OCI-LY3 (cell line): ENCODE measurements around the gene LPP.

ENCODE experiments used
- EZH2phosphoT487 ChIP-seq: fragments of 200-600 bp; shearing (Covaris generic); IDR thresholded peaks from 2 replicates; pipeline ENCODE4 v1.6.1; 2018; ENCODE audit warnings: antibody characterized with exemption, mixed run types, low read depth
- TF ChIP-seq, protein P1 (sequence below): fragments of 200-600, 300-600 bp; sonication (generic); IDR thresholded peaks from 2 replicates; pipeline ENCODE4 v1.5.1; 2014; ENCODE audit warnings: antibody characterized with exemption, low read length, low read depth

DNA sequence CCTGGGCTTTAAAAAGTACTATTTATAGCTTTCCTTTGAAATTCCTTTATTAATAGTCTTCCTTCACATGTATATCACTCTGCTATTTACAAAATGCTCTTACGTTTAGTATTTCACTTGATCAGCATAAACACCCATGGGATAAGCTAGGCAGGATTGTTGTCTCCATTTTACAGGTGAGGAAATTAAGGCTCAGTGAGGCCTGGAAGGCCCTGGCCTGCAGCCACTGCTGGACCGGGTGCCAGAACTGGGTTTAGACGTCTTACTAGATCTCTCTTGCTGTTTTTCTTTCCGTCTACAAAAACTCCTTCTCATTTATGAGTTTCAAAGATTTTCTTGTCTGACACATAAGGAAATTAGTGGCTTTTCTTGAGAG is 236.4 kb downstream of the LPP start:
- TF ChIP-seq, protein P1, sequence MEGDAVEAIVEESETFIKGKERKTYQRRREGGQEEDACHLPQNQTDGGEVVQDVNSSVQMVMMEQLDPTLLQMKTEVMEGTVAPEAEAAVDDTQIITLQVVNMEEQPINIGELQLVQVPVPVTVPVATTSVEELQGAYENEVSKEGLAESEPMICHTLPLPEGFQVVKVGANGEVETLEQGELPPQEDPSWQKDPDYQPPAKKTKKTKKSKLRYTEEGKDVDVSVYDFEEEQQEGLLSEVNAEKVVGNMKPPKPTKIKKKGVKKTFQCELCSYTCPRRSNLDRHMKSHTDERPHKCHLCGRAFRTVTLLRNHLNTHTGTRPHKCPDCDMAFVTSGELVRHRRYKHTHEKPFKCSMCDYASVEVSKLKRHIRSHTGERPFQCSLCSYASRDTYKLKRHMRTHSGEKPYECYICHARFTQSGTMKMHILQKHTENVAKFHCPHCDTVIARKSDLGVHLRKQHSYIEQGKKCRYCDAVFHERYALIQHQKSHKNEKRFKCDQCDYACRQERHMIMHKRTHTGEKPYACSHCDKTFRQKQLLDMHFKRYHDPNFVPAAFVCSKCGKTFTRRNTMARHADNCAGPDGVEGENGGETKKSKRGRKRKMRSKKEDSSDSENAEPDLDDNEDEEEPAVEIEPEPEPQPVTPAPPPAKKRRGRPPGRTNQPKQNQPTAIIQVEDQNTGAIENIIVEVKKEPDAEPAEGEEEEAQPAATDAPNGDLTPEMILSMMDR, result no peak
- no peak for TF ChIP-seq EZH2phosphoT487
